K562 (cell line): Measurements from ENCODE around the gene MAP4. TPM values are rescaled to one million over a fixed set of nuclear protein-coding genes. Genes with fewer than 3 reads are reported as not detected.

Experiments
- ATAC-seq: fragments of 200-7000 bp; cut with Tn5 transposase; 3 replicates; pipeline ENCODE4 v1.9.1; 2020; ENCODE audit warnings: moderate library complexity
- BruUV-seq: library from RNA; stranded (reverse); fragments of 400-500 nt; replicated peaks from 2 replicates; lab custom pipeline; 2021; lab: Mats Ljungman, UMichigan
- CTCF ChIA-PET: fragments of 300-600 bp; formaldehyde crosslinking; extraction: SDS; loops from one replicate; lab custom pipeline; 2021; ENCODE audit warnings: low intra/inter-chr PET ratio; lab: Yijun Ruan, JAX
- POLR2A ChIA-PET: fragments of 300-600, 350-650 bp; sonication (Branson Sonifier 250); formaldehyde crosslinking; extraction: SDS; loops from one replicate; lab custom pipeline; 2021; ENCODE audit warnings: antibody characterized with exemption, inconsistent platforms; lab: Yijun Ruan, JAX
- DNase-seq, 4 experiments: peaks; one replicate each; pipeline versions ENCODE4 v3.0.0 to v3.0.0-alpha.2; 2011 to 2018; ENCODE audit warnings: low spot score in 3 of 4, mixed read lengths in 3 of 4; ENCODE audit errors: extremely low read depth in 1 of 4
- FAIRE-seq: peaks from 2 replicates; lab custom pipeline; 2011; peaks lifted over from hg19 to GRCh38; lab: Jason Lieb, UNC
- H2AFZ ChIP-seq: 2 replicates; pipeline ENCODE4 v1.6.0; 2011; ENCODE audit warnings: low read depth, low read length, control low read depth, inconsistent platforms
- H3K27ac ChIP-seq: fragments of 200-600 bp; 3 replicates; pipeline ENCODE4 v1.8.0; 2011; ENCODE audit warnings: low read depth, mild to moderate bottlenecking, control low read depth, inconsistent platforms, low read length, moderate library complexity, mixed read lengths; ENCODE audit errors: extremely low read depth
- H3K27me3 ChIP-seq, 2 experiments: fragments of 300-600 bp in 1 of 2; 2 replicates in 1 of 2; 3 replicates in 1 of 2; pipeline versions ENCODE4 v1.6.0 to v1.8.0; 2011; ENCODE audit warnings: inconsistent platforms in 2 of 2, low read length in 2 of 2, mild to moderate bottlenecking in 1 of 2, mixed read lengths in 1 of 2, moderate library complexity in 1 of 2; ENCODE audit not compliant: control insufficient read depth in 2 of 2, insufficient read depth in 2 of 2
- H3K36me3 ChIP-seq: fragments of 300-600 bp; 3 replicates; pipeline ENCODE4 v1.8.0; 2011; ENCODE audit warnings: mild to moderate bottlenecking, low read length, inconsistent platforms; ENCODE audit not compliant: control insufficient read depth, insufficient read depth
- H3K4me1 ChIP-seq, 2 experiments: fragments of 200-600 bp in 1 of 2; replicated peaks in 1 of 2; 2 replicates in 1 of 2; 3 replicates in 1 of 2; pipeline versions ENCODE4 v1.5.1 to v1.8.0; 2011; ENCODE audit warnings: inconsistent platforms in 2 of 2, low read length in 2 of 2, mild to moderate bottlenecking in 1 of 2, mixed read lengths in 1 of 2, moderate library complexity in 1 of 2; ENCODE audit not compliant: control insufficient read depth in 2 of 2, insufficient read depth in 2 of 2
- H3K4me2 ChIP-seq: 2 replicates; pipeline ENCODE4 v1.6.1; 2011; ENCODE audit warnings: low read length, control low read depth, inconsistent platforms, mixed read lengths; ENCODE audit not compliant: insufficient read depth
- H3K4me3 ChIP-seq: fragments of 200-600 bp; sonication (generic), shearing (Covaris generic); 2 replicates; pipeline ENCODE4 v1.5.1; 2016; ENCODE audit warnings: control low read depth, inconsistent platforms
- H3K79me2 ChIP-seq: fragments of 200-600 bp; 3 replicates; pipeline ENCODE4 v1.8.0; 2011; ENCODE audit warnings: low read length, inconsistent platforms; ENCODE audit not compliant: control insufficient read depth, insufficient read depth
- H3K9ac ChIP-seq, 2 experiments: 2 replicates each; pipeline versions ENCODE4 v1.6.0 to v1.6.1; 2011; ENCODE audit warnings: low read depth in 2 of 2, low read length in 2 of 2, control low read depth in 1 of 2, inconsistent platforms in 1 of 2, mild to moderate bottlenecking in 1 of 2, mixed read lengths in 1 of 2; ENCODE audit not compliant: insufficient read depth in 1 of 2
- H3K9me1 ChIP-seq: one replicate; pipeline ENCODE4 v1.6.0; 2011; ENCODE audit warnings: inconsistent platforms, mild to moderate bottlenecking, low read length, moderate library complexity; ENCODE audit not compliant: control insufficient read depth, insufficient read depth
- H3K9me3 ChIP-seq: replicated peaks from 2 replicates; pipeline ENCODE4 v1.5.1; 2011; ENCODE audit warnings: low read depth, low read length, inconsistent platforms; ENCODE audit not compliant: control insufficient read depth, insufficient read depth
- H4K20me1 ChIP-seq: replicated peaks from 2 replicates; pipeline ENCODE4 v1.6.1; 2011; ENCODE audit warnings: low read length, inconsistent platforms, mixed read lengths; ENCODE audit not compliant: control insufficient read depth, insufficient read depth
- BRF1 ChIP-seq: IDR thresholded peaks from 3 replicates; pipeline ENCODE4 v1.6.1; 2011; ENCODE audit warnings: borderline replicate concordance, mild to moderate bottlenecking; ENCODE audit not compliant: insufficient read length; ENCODE audit errors: extremely low read depth
- HDAC8 ChIP-seq: fragments of 450-650 bp; IDR thresholded peaks from 2 replicates; pipeline ENCODE4 v1.6.1; 2016; ENCODE audit warnings: mild to moderate bottlenecking, missing genetic modification characterization, moderate library complexity, missing compliant biosample characterization
- ILF3 ChIP-seq: fragments of 450-650 bp; IDR thresholded peaks from 2 replicates; pipeline ENCODE4 v1.6.1; 2018; ENCODE audit warnings: antibody characterized with exemption, mild to moderate bottlenecking, moderate library complexity, borderline replicate concordance
- JUND ChIP-seq, 2 experiments: IDR thresholded peaks; 2 replicates in 1 of 2; 3 replicates in 1 of 2; pipeline ENCODE4 v1.6.1; 2011; ENCODE audit warnings: borderline replicate concordance in 2 of 2, low read depth in 2 of 2, low read length in 2 of 2, improper control_type of control experiment in 1 of 2, missing biosample characterization in 1 of 2, missing genetic modification characterization in 1 of 2, missing genetic modification reagents in 1 of 2
- MAFF ChIP-seq: IDR thresholded peaks from 2 replicates; pipeline ENCODE4 v1.6.1; 2012; ENCODE audit warnings: low read length, improper control_type of control experiment
- MAZ ChIP-seq, 2 experiments: fragments of 450-650 bp in 1 of 2; sonication (generic) in 1 of 2; formaldehyde crosslinking; IDR thresholded peaks in 1 of 2; conservative IDR thresholded peaks in 1 of 2; 2 replicates each; pipeline versions ENCODE4 v1.4.0 to v1.5.0; 2020; ENCODE audit warnings: mild to moderate bottlenecking in 1 of 2, missing genetic modification reagents in 1 of 2
- PML ChIP-seq: IDR thresholded peaks from 2 replicates; pipeline ENCODE4 v1.6.1; 2012; ENCODE audit warnings: low read length, inconsistent platforms
- SMC3 ChIP-seq: conservative IDR thresholded peaks from 2 replicates; pipeline ENCODE4 v1.6.1; 2011; ENCODE audit warnings: low read depth, low read length, improper control_type of control experiment; ENCODE audit not compliant: insufficient read depth
- TCFL5 ChIP-seq: fragments of 250-450 bp; sonication (Bioruptor Pico); conservative IDR thresholded peaks from 2 replicates; pipeline ENCODE4 v1.6.1; 2021; ENCODE audit warnings: mild to moderate bottlenecking, moderate library complexity, matching md5 sums
- ZFP36 ChIP-seq: fragments of 150-350 bp; IDR thresholded peaks from 2 replicates; pipeline ENCODE4 v1.6.1; 2018; ENCODE audit warnings: low read length, low read depth; ENCODE audit not compliant: partially characterized antibody
- WGBS: fragments of 100-300 bp; shearing (Covaris generic); methylation state at CpG from one replicate; pipeline ENCODE4 v1.1.6; 2016; ENCODE audit warnings: low coverage, mixed read lengths; ENCODE audit not compliant: insufficient coverage; ENCODE audit errors: missing lambda C conversion rate; 5-methylcytosine and 5-hydroxymethylcytosine counted together
- in situ Hi-C: fragments of 300-500 bp; cut with MboI; formaldehyde crosslinking; loops from 4 replicates; pipeline ENCODE4 v1.15.0; 2018; ENCODE audit warnings: inconsistent platforms, mixed read lengths
- intact Hi-C: fragments of 100-400 bp; cut with micrococcal nuclease; formaldehyde crosslinking; loops from 2 replicates; pipeline ENCODE4 v1.14.2; 2022
- polyA plus RNA-seq, 8 experiments: library from polyadenylated mRNA; depleted of rRNA in 4 of 8; stranded (reverse) in 5 of 8; unstranded in 3 of 8; fragments of >200 nt; fragmentation: Nextera tagmentation in 2 of 8; fragmentation: Illumina TruSeq in 1 of 8; extraction: Ambion mirVana in 2 of 8; extraction: Trizol in 1 of 8; gene quantifications; 2 replicates each; pipeline versions ENCODE4 v1.2.1 to v1.2.3, GENCODE V29; 2011 to 2014; ENCODE audit warnings: inconsistent platforms in 1 of 8, missing spikeins in 1 of 8
- total RNA-seq, 7 experiments: library from RNA; depleted of rRNA in 6 of 7; stranded (reverse); fragments of >200 nt in 6 of 7; fragmentation: Illumina TruSeq in 2 of 7; extraction: Trizol in 2 of 7; gene quantifications; 2 replicates each; pipeline versions ENCODE4 v1.2.1 to v1.2.3, GENCODE V29; 2011 to 2021; ENCODE audit warnings: low replicate concordance in 1 of 7
- TF ChIP-seq, protein P1 (sequence below), 3 experiments: IDR thresholded peaks in 2 of 3; conservative IDR thresholded peaks in 1 of 3; 2 replicates each; pipeline ENCODE4 v1.5.1; 2011 to 2012; ENCODE audit warnings: low read length in 3 of 3, mild to moderate bottlenecking in 3 of 3, control low read depth in 2 of 3, improper control_type of control experiment in 1 of 3, inconsistent platforms in 1 of 3, low read depth in 1 of 3, mixed read lengths in 1 of 3, moderate library complexity in 1 of 3; ENCODE audit not compliant: insufficient read depth in 2 of 3
- TF ChIP-seq, protein P2 (sequence below), 2 experiments: fragments of 450-650 bp; conservative IDR thresholded peaks; 2 replicates each; pipeline ENCODE4 v1.6.1; 2017; ENCODE audit warnings: mild to moderate bottlenecking in 2 of 2, moderate library complexity in 2 of 2
- TF ChIP-seq, protein P3 (sequence below), 2 experiments: IDR thresholded peaks in 1 of 2; conservative IDR thresholded peaks in 1 of 2; 2 replicates each; pipeline ENCODE4 v1.6.1; 2016; ENCODE audit warnings: low read depth in 2 of 2, mild to moderate bottlenecking in 1 of 2, missing compliant biosample characterization in 1 of 2, missing genetic modification characterization in 1 of 2, moderate library complexity in 1 of 2

The MAP4 gene
- total and polyA plus RNA-seq, 9 of the 15 experiments (the other 6 are each of a cell fraction or from before 2014, with no cell fraction given): 13.3 to 141 (median 36.8) TPM

- intact Hi-C loops (loop anchor here (1.0 to 5.0 kb wide), 4 partner anchors 97 to 161 kb away; no protein-coding TSS in a partner anchor), in situ Hi-C loops (loop anchor here (10.0 kb wide), 1 partner anchor 155 kb away; no protein-coding TSS in a partner anchor)
- Histone ChIP-seq H3K4me1 (peaks cover 0 to 2% of the 10 kb centered on the region in 2 experiments; a peak in 1 of 5 replicates), H2AFZ (no peak overlapping the region), H3K4me2 (no peak overlapping the region), H3K27me3 (no peaks in the 10 kb centered on the region), H3K4me3 (no peak overlapping the region), H3K27ac (no peak overlapping the region), H4K20me1 (0 out of 2 replicates have a peak, but pooled peaks cover 4% of the 10 kb centered on the region), H3K9ac (no peak overlapping the region), H3K79me2 (peaks cover 15% of the 10 kb centered on the region; the same call in 2 of the 3 replicates), H3K9me1 (no peaks in the 10 kb centered on the region), H3K9me3 (no peaks in the 10 kb centered on the region), H3K36me3 (peaks cover 32% of the 10 kb centered on the region)
- peak; percentile 98 for FAIRE-seq
- ATAC-seq: peak; percentile 98
- peak; percentile 78 to 89 (median 82) for DNase-seq
- WGBS: 50% methylated on average over 2 of the region's 2 CpGs
- CTCF ChIA-PET: interaction anchor here (0.7 to 1.8 kb wide), 2 partner anchors 152 to 165 kb away, joined by 3 to 14 read pairs; no protein-coding TSS in a partner anchor
- BruUV-seq: no TSS peak
- POLR2A ChIA-PET: interaction anchor here (0.6 to 1.3 kb wide), 6 partner anchors 9 to 165 kb away, joined by 3 to 5 read pairs (median 3); no protein-coding TSS in a partner anchor
- TF ChIP-seq PML (no peak), TCFL5 (CRISPR knock-in tag) (no peak), ILF3 (no peak), MAFF (0 out of 2 replicates have a peak, but pooled peaks have one; percentile 16), ZFP36 (no peak), HDAC8 (no peak), BRF1 (no peak), JUND (IDR thresholded peaks at IDR 0.05; ENCODE audit: borderline replicate concordance, low read depth, low read length) (peak; percentile 71), JUND (tag; IDR thresholded peaks at IDR 0.05; ENCODE audit: borderline replicate concordance, low read depth, low read length) (peak; percentile 62; the same call in 2 of the 3 replicates), SMC3 (peak; percentile 87), MAZ (CRISPR knock-in tag; conservative IDR thresholded peaks at IDR 0.05 in 1 of 2, IDR thresholded peaks at IDR 0.05 in 1 of 2) (no peak; a peak in 1 of 4 replicates)
- TF ChIP-seq, protein P1, sequence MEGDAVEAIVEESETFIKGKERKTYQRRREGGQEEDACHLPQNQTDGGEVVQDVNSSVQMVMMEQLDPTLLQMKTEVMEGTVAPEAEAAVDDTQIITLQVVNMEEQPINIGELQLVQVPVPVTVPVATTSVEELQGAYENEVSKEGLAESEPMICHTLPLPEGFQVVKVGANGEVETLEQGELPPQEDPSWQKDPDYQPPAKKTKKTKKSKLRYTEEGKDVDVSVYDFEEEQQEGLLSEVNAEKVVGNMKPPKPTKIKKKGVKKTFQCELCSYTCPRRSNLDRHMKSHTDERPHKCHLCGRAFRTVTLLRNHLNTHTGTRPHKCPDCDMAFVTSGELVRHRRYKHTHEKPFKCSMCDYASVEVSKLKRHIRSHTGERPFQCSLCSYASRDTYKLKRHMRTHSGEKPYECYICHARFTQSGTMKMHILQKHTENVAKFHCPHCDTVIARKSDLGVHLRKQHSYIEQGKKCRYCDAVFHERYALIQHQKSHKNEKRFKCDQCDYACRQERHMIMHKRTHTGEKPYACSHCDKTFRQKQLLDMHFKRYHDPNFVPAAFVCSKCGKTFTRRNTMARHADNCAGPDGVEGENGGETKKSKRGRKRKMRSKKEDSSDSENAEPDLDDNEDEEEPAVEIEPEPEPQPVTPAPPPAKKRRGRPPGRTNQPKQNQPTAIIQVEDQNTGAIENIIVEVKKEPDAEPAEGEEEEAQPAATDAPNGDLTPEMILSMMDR (IDR thresholded peaks at IDR 0.05 in 2 of 3, conservative IDR thresholded peaks at IDR 0.05 in 1 of 3; ENCODE audit: insufficient read depth in 2 of 3, low read depth in 1 of 3, low read length in 3 of 3): peak; percentile 84 to 98 (median 97)
- TF ChIP-seq, protein P2, sequence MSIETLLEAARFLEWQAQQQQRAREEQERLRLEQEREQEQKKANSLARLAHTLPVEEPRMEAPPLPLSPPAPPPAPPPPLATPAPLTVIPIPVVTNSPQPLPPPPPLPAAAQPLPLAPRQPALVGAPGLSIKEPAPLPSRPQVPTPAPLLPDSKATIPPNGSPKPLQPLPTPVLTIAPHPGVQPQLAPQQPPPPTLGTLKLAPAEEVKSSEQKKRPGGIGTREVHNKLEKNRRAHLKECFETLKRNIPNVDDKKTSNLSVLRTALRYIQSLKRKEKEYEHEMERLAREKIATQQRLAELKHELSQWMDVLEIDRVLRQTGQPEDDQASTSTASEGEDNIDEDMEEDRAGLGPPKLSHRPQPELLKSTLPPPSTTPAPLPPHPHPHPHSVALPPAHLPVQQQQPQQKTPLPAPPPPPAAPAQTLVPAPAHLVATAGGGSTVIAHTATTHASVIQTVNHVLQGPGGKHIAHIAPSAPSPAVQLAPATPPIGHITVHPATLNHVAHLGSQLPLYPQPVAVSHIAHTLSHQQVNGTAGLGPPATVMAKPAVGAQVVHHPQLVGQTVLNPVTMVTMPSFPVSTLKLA (conservative IDR thresholded peaks at IDR 0.05): peak; percentile 21 to 45; a peak in 3 of 4 replicates
- TF ChIP-seq, protein P3, sequence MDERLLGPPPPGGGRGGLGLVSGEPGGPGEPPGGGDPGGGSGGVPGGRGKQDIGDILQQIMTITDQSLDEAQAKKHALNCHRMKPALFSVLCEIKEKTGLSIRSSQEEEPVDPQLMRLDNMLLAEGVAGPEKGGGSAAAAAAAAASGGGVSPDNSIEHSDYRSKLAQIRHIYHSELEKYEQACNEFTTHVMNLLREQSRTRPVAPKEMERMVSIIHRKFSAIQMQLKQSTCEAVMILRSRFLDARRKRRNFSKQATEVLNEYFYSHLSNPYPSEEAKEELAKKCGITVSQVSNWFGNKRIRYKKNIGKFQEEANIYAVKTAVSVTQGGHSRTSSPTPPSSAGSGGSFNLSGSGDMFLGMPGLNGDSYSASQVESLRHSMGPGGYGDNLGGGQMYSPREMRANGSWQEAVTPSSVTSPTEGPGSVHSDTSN (CRISPR knock-in tag; IDR thresholded peaks at IDR 0.05; ENCODE audit: low read depth): no peak
- TF ChIP-seq, protein P3 (tag; conservative IDR thresholded peaks at IDR 0.05; ENCODE audit: low read depth): no peak
These were observed 26.2 kb downstream of the MAP4 start for GRCh38 chr3:47989981-47990440.
